ENCODE results near the gene RABL2B.

- TF ChIP-seq CTCF (conservative IDR thresholded peaks at IDR 0.05), result no peak
- no peak for TF ChIP-seq ZFX (IDR thresholded peaks at IDR 0.05)
Observed at GRCh38 chr22:50719814-50720300, 63.6 kb downstream of the RABL2B start.
